SK-N-SH (cell line): ENCODE results near the gene AFAP1.

Experiments
- EP300 ChIP-seq, 2 experiments: IDR thresholded peaks; 2 replicates each; pipeline versions ENCODE4 v1.4.0 to v1.6.1; 2012; ENCODE audit warnings: borderline replicate concordance in 1 of 2, low read depth in 1 of 2, low read length in 1 of 2
- FOXJ3 ChIP-seq: sonication (generic); formaldehyde crosslinking; IDR thresholded peaks from 2 replicates; pipeline ENCODE4 v1.5.1; 2020; ENCODE audit warnings: mild to moderate bottlenecking, missing genetic modification reagents
- GATA2 ChIP-seq: sonication (generic); formaldehyde crosslinking; IDR thresholded peaks from 2 replicates; pipeline ENCODE4 v1.5.0; 2020; ENCODE audit warnings: mild to moderate bottlenecking, missing genetic modification reagents
- POLR2AphosphoS5 ChIP-seq: IDR thresholded peaks from 2 replicates; pipeline ENCODE4 v1.6.1; 2012; ENCODE audit warnings: low read depth, low read length
- RAD21 ChIP-seq: IDR thresholded peaks from 2 replicates; pipeline ENCODE4 v1.6.1; 2012; ENCODE audit warnings: mild to moderate bottlenecking, low read length
- TF ChIP-seq, protein P1 (sequence below): fragments of 200-600 bp; sonication (generic); IDR thresholded peaks from 2 replicates; pipeline ENCODE4 v1.6.1; 2017; ENCODE audit warnings: antibody characterized with exemption, mild to moderate bottlenecking, moderate library complexity
- TF ChIP-seq, protein P2 (sequence below): fragments of 150-350 bp; IDR thresholded peaks from 2 replicates; pipeline ENCODE4 v1.6.1; 2017; ENCODE audit warnings: antibody characterized with exemption, low read length, low read depth, borderline replicate concordance
- TF ChIP-seq, protein P3 (sequence below): IDR thresholded peaks from 2 replicates; pipeline ENCODE4 v1.4.0; 2012; ENCODE audit warnings: low read depth, borderline replicate concordance
- TF ChIP-seq, protein P4 (sequence below): IDR thresholded peaks from 2 replicates; pipeline ENCODE4 v1.4.0; 2012; ENCODE audit warnings: low read depth, borderline replicate concordance

DNA sequence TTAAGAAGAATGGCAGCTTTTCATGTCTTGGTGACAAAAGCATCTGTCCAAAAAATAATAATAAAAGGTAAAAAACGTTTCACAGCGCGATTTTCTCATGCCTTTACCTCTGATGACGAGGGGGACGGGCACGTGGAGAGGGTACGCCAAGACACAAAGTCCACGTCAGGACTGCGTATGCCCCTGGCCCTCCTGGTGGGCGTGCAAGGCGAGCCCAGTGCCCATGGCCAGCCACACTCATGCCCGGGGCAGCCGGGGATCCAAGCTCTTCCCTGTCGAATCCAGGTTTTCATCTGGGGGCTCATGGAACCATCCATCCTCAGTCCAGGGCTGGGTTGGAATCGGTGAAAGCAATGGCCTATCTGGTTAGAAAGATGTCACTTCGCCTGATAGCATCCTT lies 176.6 kb downstream of the AFAP1 start:
- TF ChIP-seq, protein P1, sequence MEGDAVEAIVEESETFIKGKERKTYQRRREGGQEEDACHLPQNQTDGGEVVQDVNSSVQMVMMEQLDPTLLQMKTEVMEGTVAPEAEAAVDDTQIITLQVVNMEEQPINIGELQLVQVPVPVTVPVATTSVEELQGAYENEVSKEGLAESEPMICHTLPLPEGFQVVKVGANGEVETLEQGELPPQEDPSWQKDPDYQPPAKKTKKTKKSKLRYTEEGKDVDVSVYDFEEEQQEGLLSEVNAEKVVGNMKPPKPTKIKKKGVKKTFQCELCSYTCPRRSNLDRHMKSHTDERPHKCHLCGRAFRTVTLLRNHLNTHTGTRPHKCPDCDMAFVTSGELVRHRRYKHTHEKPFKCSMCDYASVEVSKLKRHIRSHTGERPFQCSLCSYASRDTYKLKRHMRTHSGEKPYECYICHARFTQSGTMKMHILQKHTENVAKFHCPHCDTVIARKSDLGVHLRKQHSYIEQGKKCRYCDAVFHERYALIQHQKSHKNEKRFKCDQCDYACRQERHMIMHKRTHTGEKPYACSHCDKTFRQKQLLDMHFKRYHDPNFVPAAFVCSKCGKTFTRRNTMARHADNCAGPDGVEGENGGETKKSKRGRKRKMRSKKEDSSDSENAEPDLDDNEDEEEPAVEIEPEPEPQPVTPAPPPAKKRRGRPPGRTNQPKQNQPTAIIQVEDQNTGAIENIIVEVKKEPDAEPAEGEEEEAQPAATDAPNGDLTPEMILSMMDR: no peak
- no peak for TF ChIP-seq GATA2
- TF ChIP-seq, protein P2, sequence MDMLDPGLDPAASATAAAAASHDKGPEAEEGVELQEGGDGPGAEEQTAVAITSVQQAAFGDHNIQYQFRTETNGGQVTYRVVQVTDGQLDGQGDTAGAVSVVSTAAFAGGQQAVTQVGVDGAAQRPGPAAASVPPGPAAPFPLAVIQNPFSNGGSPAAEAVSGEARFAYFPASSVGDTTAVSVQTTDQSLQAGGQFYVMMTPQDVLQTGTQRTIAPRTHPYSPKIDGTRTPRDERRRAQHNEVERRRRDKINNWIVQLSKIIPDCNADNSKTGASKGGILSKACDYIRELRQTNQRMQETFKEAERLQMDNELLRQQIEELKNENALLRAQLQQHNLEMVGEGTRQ: no peak
- no peak for TF ChIP-seq FOXJ3
- TF ChIP-seq RAD21: no peak
- no peak for TF ChIP-seq POLR2AphosphoS5
- TF ChIP-seq, protein P3, sequence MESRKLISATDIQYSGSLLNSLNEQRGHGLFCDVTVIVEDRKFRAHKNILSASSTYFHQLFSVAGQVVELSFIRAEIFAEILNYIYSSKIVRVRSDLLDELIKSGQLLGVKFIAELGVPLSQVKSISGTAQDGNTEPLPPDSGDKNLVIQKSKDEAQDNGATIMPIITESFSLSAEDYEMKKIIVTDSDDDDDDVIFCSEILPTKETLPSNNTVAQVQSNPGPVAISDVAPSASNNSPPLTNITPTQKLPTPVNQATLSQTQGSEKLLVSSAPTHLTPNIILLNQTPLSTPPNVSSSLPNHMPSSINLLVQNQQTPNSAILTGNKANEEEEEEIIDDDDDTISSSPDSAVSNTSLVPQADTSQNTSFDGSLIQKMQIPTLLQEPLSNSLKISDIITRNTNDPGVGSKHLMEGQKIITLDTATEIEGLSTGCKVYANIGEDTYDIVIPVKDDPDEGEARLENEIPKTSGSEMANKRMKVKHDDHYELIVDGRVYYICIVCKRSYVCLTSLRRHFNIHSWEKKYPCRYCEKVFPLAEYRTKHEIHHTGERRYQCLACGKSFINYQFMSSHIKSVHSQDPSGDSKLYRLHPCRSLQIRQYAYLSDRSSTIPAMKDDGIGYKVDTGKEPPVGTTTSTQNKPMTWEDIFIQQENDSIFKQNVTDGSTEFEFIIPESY: no peak
- TF ChIP-seq, protein P4, sequence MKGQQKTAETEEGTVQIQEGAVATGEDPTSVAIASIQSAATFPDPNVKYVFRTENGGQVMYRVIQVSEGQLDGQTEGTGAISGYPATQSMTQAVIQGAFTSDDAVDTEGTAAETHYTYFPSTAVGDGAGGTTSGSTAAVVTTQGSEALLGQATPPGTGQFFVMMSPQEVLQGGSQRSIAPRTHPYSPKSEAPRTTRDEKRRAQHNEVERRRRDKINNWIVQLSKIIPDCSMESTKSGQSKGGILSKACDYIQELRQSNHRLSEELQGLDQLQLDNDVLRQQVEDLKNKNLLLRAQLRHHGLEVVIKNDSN: no peak
- TF ChIP-seq EP300 (IDR thresholded peaks at IDR 0.05; ENCODE audit: borderline replicate concordance in 1 of 2, low read depth in 1 of 2, low read length in 1 of 2): no peak
